Uterus (tissue), 4 donors: ENCODE data around the gene SPRING1. TPM values are rescaled to one million over a fixed set of nuclear protein-coding genes. Genes with fewer than 3 reads are reported as not detected.
"Not testable (repeated sequence)": the region's sequence is repeated elsewhere in the genome, so short reads cannot be mapped to it uniquely, and the experiment has no call there.

Source experiments
- DNase-seq, 2 donors: peaks; one replicate each; pipeline ENCODE4 v3.0.0-alpha.2; 2019 to 2020
- H3K27ac ChIP-seq, 2 donors: fragments of 200-600 bp; sonication (generic); 1 replicate in 1 of 2; 2 replicates in 1 of 2; pipeline ENCODE4 v1.5.1; 2016 to 2018
- H3K27me3 ChIP-seq, 2 donors: fragments of 200-600 bp; sonication (generic); one replicate each; pipeline ENCODE4 v1.5.1; 2018 to 2019; ENCODE audit warnings: control low read depth in 1 of 2
- H3K36me3 ChIP-seq, 2 donors: fragments of 200-600 bp; sonication (generic); one replicate each; pipeline ENCODE4 v1.5.1; 2019; ENCODE audit warnings: control low read depth in 1 of 2
- H3K4me1 ChIP-seq, 2 donors: fragments of 200-600 bp; sonication (generic); one replicate each; pipeline ENCODE4 v1.5.1; 2018 to 2019; ENCODE audit warnings: control low read depth in 1 of 2
- H3K4me3 ChIP-seq, 2 donors: fragments of 200-600 bp; sonication (generic); 1 replicate in 1 of 2; 2 replicates in 1 of 2; pipeline ENCODE4 v1.5.1; 2018 to 2019; ENCODE audit warnings: mild to moderate bottlenecking in 1 of 2
- H3K9me3 ChIP-seq, 2 donors: fragments of 200-600 bp; sonication (generic); one replicate each; pipeline ENCODE4 v1.5.1; 2019; ENCODE audit warnings: control low read depth in 1 of 2
- CTCF ChIP-seq, 4 experiments: fragments of 200-600 bp in 2 of 4; fragments of 450-650 bp in 2 of 4; sonication (generic) in 2 of 4; IDR thresholded peaks; one replicate each; pipeline ENCODE4 v1.5.1; 2016 to 2019; ENCODE audit warnings: antibody characterized with exemption in 4 of 4, mild to moderate bottlenecking in 2 of 4, moderate library complexity in 1 of 4
- POLR2A ChIP-seq, 2 donors: fragments of 450-650 bp; IDR thresholded peaks; one replicate each; pipeline ENCODE4 v1.6.1; 2016; ENCODE audit warnings: antibody characterized with exemption in 2 of 2, mild to moderate bottlenecking in 1 of 2, moderate library complexity in 1 of 2
- intact Hi-C: fragments of 100-400 bp; cut with DNase I; formaldehyde crosslinking; loops from one replicate; pipeline ENCODE4 v1.15.1; 2023; ENCODE audit warnings: low total_unique reads
- total RNA-seq, 4 donors: library from RNA; depleted of rRNA in 3 of 4; stranded (reverse); fragments of >200 nt in 3 of 4; gene quantifications; one replicate each; pipeline versions ENCODE4 v1.1.0 to v1.2.4, GENCODE V29; 2014 to 2023
- donor health status: DM: yes; HTN: yes; CAD: no.

Gene SPRING1
- total RNA-seq, 4 donors from 2014 or later, result 14.3 to 26.2 (median 20.2) TPM

- no peaks in the 10 kb centered on the region for H3K9me3 ChIP-seq
- intact Hi-C loops, result no loop called here
- no peaks in the 10 kb centered on the region for H3K4me1 ChIP-seq
- no peak overlapping the region for H3K4me3 ChIP-seq
- H3K27ac ChIP-seq, result no peak overlapping the region
- no peaks in the 10 kb centered on the region for H3K36me3 ChIP-seq
- H3K27me3 ChIP-seq, result no peaks in the 10 kb centered on the region
- DNase-seq, result no peak
- no peak for TF ChIP-seq POLR2A (IDR thresholded peaks at IDR 0.05)
- TF ChIP-seq CTCF (IDR thresholded peaks at IDR 0.05), result no peak
These were observed 6.9 kb upstream of the SPRING1 start for GRCh38 chr12:116744766-116745165.

- H3K4me3 ChIP-seq, H3K27me3 ChIP-seq, H3K4me1 ChIP-seq, intact Hi-C loops, H3K36me3 ChIP-seq, DNase-seq, H3K9me3 ChIP-seq, H3K27ac ChIP-seq: not testable (repeated sequence)
These were observed 4.9 kb upstream of the SPRING1 start for GRCh38 chr12:116742787-116743186.

GRCh38 chr12:116739381-116739887 lies 1.6 kb upstream of the SPRING1 start:
- Histone ChIP-seq H3K4me1 (peaks cover 5 to 9% of the 10 kb centered on the region in 2 donors), H3K4me3 (no peak overlapping the region), H3K27ac (no peak overlapping the region), H3K36me3 (no peaks in the 10 kb centered on the region), H3K27me3 (no peaks in the 10 kb centered on the region), H3K9me3 (no peaks in the 10 kb centered on the region)
- TF ChIP-seq CTCF (IDR thresholded peaks at IDR 0.05), result no peak
- TF ChIP-seq POLR2A (IDR thresholded peaks at IDR 0.05), result no peak
- intact Hi-C loops, result no loop called here
- DNase-seq, result no peak

GRCh38 chr12:116736962-116737773 lies 701 bp downstream of the SPRING1 start:
- no peaks in the 10 kb centered on the region for H3K27me3 ChIP-seq
- DNase-seq, result no peak
- intact Hi-C loops, result no loop called here
- H3K27ac ChIP-seq, result peak overlapping the region; percentile 74 to 79
- H3K4me1 ChIP-seq, result peaks cover 5 to 9% of the 10 kb centered on the region in 2 donors
- no peaks in the 10 kb centered on the region for H3K36me3 ChIP-seq
- TF ChIP-seq CTCF (IDR thresholded peaks at IDR 0.05), result no peak
- TF ChIP-seq POLR2A (IDR thresholded peaks at IDR 0.05), result no peak
- H3K9me3 ChIP-seq, result no peaks in the 10 kb centered on the region
- H3K4me3 ChIP-seq, result peak overlapping the region; percentile 84 to 85

- H3K4me1 ChIP-seq, result peaks cover 5 to 9% of the 10 kb centered on the region in 2 donors
- no peaks in the 10 kb centered on the region for H3K36me3 ChIP-seq
- H3K4me3 ChIP-seq, result peak overlapping the region in 1 of 2 donors; percentile 85
- H3K9me3 ChIP-seq, result no peaks in the 10 kb centered on the region
- TF ChIP-seq POLR2A (IDR thresholded peaks at IDR 0.05), result no peak
- no peak for TF ChIP-seq CTCF (IDR thresholded peaks at IDR 0.05)
- H3K27ac ChIP-seq, result no peak overlapping the region
- intact Hi-C loops, result no loop called here
- DNase-seq, result no peak
- H3K27me3 ChIP-seq, result no peaks in the 10 kb centered on the region
These were observed 1.8 kb downstream of the SPRING1 start for GRCh38 chr12:116735951-116736599.
